NCI-H128 (cell line): Measurements from ENCODE around the gene MYO9A.
"Not testable (repeated sequence)": the region's sequence is repeated elsewhere in the genome, so short reads cannot be mapped to it uniquely, and the experiment has no call there.

Source experiments
- DNase-seq: peaks from one replicate; lab custom pipeline; 2025; ENCODE audit not compliant: unreplicated experiment; lab: John Stamatoyannopoulos, UW

MYO9A gene

DNA sequence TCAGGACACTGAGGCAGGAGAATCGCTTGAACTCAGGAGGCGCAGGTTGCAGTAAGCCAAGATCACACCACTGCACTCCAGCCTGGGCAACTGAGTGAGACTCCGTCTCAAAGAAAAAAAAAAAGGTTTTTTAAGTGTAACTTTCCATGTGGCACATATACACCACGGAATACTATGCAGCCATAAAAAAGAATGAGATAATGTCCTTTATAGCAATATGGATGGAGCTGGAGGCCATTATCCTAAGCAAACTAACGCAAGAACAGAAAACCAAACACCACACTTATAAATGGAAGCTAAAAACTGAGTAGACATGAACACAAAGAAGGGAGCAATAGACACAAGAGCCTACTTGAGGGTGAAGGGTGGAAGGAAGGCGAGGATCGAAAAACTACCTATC is 64.7 kb downstream of the MYO9A start:
- DNase-seq, result not testable (repeated sequence)

DNA sequence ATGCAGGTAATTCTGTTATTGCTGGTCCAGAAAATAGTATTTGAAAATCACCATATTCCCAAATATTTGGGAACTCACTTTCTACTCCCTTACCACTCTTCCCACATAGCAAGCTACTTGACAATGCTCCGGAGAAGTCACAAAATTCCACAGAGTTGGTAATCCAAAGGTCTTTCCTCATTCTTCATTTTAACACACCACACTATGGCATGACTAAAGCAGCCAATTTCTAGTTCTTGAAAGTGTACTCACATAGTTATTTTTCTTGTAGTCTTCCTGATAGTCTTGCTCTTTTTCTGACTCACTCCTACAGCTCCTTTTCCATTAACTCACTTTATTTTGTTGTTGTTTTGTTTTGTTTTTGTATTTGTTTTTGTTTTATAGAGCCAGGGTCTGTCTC is 67.2 kb downstream of the MYO9A start:
- no peak for DNase-seq

DNA sequence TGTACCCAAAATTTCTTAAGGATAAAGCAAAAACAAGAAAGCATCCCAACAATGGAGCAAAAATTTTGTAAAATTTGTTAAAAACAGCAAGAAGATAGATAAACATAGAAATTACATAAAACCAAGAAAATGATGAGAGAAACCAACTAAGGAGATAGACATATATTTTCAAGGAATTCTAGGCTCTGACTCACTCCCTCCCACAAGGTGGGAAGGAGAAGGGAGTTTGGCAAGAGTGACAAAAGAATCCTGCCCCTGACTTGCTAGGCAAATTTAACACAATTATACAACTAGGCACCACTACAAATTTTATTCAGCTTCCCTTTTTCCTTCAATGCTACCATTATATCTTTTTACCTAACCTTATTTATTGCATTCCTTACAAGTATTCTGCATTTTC is 70.9 kb downstream of the MYO9A start:
- no peak for DNase-seq

DNA sequence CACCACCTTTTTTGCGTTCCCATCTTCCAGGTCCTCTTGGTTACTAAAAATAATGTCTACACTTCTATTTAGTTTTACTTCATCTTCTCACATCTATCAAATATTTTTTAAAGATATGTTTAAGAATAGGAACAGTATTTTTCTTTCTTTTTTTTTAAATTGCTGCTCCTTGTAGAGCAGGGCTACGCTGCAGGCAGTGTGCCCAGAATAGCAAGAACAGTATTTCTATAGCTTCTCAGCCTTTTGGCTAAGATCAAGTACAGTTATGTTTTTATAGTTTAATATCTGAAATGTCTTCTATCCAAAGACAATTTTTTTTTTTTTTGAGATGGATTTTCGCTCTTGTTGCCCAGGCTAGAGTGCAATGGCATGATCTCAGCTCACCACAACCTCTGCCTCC is 73.0 kb downstream of the MYO9A start:
- no peak for DNase-seq

DNA sequence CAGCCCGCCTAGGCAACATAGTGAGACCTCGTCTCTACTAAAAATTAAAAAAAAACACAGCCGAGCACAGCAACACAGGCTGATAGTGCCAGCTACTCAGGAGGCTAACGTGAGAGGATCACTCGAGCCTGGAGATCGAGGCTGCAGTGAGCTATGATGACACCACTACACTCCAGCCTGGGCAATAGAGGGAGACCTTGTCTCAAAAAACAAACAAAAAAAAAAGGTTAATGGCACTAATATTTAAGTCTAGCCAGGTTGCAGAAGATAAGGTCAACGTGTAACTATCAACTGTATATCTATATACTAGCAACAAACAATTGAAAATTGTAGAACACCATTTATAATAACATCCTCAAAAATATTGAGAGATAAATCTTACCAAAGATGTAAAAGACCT is 75.1 kb downstream of the MYO9A start:
- no peak for DNase-seq

DNA sequence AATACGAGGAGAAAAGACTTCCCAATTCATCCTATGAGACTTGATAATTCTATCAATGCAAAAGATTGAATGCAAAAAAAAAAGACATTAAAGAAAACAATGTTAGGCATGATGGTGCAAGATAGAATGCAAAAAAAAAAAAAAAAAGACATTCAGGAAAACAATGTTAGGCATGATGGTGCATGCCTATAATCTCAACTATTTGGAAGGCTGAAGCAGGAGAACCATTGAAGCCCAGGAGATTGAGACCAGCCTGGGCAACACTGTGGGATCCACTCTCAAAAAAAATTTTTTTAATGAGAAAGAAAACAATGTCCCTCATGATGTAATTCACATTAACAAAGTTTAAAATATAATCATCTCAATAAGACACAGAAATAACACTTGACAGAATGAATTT is 75.9 kb downstream of the MYO9A start:
- no peak for DNase-seq

DNA sequence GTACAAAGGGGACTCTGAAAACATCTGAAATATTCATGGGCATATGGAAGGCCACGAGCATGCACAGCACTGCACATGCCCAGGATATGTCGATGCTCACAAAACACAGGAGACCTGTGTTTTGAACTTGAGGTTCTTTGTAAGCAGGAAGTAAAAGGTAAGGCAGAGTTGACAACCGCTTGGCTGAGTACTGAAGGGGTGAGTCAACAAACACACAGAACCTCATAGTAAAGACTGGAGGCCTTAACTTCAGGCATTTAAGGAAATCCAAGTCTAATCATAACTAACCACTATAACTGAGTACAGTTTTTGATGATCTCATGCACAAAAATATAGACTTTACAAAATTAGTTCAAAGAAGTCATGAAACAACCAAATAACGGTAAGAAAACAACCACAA is 80.6 kb downstream of the MYO9A start:
- DNase-seq, result no peak

DNA sequence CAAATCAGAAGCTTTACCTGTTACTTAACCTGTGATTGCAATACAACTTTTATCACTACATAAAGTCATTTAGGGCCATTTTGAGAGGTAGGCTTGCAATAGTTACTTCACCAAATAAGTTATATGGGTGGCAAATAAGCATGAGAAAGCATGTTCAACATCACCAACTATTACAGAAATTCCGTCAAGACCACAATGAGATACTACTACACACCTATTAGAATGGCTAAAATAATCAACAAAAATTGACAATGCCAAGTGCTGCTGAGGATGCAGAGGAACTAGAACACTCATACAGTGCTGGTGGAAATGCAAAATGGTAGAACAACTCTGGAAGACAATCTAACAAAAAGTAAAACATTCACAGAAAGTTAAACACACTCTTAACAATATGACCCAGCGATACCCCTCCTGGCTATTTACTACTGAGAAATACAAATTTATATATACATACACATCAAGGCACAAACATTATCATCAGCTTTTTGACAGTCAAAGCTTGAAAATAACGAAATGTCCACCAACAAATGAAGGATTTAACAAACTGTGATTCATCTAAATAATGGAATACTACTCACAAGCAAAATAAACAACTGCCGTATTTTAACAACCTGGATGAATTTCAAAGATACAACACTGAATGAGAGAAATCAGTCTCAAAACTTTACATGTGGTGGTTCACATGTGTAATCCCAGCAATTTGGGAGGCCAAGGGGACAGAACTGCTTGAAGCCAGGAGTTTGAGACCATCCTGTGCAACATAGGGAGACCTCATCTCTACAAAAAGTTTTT is 82.9 kb downstream of the MYO9A start:
- DNase-seq, result no peak

DNA sequence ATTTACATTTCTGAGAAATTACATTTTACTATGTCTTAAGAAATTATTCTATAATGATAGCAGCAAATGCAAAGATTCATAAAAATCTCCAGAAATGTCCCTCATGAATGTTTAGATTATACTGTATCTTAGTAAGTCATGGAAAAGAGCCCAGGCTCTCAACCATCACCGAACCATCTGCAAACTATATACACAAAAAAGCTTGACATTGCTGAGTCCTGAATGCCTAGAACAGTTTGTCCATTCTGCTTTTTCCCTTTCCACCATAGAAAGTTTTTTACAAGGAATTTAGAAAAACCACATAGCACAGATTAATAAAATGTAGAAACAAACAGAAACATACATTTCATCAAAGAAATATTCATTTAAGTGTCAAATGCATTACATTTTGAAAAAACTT is 83.6 kb downstream of the MYO9A start:
- no peak for DNase-seq

DNA sequence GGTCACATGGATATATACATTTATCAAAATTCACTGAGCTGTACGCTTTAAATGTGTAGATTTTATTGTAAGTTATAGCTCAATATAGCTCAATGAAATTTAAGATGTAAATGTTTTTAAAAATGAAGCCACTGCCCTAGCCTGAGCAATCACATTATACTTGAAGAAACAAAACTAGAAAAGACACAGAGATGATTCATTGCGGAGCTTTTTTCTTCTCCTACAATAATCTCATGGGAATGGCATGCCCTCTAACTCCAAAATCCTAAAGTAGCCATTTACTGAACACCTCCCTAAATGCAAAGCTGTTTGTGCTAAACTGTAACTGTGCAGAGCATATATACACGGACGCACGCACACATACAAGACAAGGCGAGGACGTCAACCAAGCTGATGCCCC is 84.2 kb downstream of the MYO9A start:
- DNase-seq, result no peak

DNA sequence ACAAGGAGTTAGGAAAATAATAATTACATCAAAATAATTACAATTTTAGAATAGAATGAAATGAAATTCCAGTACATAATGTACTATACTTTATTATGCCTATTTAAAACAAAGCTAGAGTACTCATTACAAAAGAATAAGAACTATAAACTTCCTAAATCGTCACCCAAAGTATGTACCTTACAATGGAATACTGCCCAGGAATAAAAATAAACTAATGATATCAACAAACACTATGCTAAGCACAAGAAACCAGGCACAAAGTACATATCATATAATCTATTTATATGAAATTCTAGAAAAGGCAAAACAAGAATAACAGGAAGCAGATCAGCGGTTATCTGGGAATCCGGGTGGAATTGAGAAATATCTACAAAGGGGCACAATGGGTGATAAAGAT is 84.7 kb downstream of the MYO9A start:
- DNase-seq, result no peak

DNA sequence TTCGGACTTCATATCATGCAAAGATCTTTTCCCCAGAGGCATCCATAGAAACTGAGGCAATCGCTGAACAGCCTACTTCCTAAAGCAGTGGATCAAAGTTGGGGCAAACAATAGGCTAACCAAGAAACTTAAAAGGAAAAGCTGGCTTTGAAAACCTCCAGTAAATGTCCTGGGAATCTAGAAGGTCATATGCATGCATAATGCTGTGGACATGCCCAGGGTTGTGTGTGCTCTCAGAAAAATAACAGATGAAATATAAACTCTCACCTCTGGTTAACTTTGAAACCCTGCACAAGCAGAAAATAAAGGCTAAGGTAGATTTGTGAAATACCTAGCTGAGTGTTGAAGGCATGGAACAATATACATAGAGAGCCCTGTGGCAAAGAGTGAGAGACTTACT is 96.3 kb downstream of the MYO9A start:
- DNase-seq, result no peak

DNA sequence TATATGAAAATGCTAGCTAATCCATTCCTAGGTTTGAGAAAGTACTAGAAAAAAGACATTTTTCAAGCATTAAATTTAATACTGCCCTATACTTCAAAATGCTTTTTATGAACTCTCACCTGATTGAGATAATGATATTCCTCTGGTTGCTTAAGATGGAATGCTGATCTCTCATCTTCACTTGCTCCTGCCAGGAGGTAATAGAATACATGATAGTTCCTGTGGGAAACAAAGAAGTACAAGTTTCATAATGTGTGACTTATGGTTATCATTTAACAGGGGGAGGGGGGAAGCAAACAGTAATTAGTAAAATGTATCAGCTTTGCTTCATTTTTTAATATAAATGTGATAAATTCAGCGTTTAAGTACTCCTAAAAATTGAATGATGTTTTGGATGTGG is 97.2 kb downstream of the MYO9A start:
- DNase-seq, result no peak

DNA sequence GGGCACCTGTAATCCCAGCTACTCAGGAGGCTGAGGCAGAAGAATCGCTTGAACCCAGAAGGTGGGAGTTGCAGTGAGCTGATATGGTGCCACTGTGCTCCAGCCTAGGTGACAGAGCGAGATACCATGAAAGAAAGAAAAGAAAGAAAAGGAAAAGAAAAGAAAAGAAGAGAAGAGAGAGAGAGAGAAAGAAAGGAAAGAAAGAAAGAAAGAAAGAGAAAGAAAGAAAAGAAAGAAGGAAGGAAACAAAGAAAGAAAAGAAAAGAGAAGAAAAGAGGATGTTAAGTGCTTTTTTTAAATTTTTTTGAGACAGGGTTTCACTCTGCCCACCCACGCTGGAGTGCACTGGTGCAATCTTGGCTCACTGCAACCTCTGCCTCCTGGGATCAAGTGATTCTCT is 103.4 kb downstream of the MYO9A start:
- not testable (repeated sequence) for DNase-seq

DNA sequence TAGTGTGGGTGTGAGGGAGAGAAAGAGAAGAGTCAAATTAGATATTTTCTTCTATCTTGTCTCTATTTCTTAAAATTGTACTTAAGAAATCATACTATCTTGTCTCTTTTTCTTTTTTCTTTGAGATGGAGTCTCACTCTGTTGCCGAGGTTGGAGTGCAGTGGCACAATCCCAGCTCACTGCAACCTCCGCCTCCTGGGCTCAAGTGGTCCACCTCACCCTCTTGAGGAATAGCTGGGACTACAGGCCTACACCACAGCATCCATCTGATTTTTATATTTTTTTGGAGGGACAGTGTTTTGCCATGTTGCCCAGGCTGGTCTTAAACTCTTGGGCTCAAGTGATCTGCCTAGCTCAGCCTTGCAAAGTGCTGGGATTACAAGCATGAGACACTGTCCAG is 104.2 kb downstream of the MYO9A start:
- no peak for DNase-seq

DNA sequence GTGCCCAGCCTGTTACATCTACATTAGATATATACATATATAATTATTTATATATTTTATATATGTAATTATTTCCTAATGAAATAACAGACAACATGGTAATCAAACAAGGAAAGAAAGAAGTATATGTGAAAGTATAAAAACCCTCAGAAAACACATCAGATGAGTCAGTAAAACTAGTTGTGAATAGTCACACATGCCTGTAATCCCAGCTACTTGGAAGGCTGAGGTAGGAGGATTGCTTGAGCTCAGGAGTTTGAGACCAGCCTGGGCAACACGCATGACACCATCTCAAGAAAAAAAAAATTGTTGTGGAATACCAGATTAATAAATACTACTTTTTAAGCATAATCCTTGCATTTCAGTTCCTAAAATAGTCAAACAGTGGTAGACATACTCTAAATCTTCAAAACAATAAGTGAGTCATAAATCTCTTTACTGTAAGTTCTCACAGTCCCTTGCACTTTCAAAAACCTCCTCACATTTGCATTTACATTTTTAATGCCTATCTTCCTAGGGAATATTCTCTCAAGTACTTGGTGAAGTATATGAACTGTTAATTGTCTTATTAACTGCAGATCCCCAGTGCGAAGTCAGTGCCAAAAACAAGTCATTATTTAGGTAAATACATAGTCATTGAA is 106.5 kb downstream of the MYO9A start:
- DNase-seq, result no peak

DNA sequence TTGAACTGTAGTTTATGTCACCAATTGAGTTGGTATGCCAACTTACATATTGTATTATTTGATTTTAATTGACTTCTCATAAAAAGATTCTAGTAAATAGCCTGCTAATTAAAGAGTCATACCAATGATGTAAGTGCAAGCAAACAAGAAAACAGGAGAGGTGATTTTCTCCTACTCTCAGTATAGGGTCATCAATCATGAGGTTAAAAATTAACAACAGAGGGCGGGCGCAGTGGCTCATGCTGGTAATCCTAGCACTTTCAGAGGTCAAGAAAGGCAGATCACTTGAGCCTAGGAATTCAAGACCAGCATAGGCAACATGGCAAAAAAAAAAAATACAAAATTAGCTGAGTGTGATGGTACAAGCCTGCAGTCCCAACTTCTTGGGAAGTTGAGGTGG is 108.7 kb downstream of the MYO9A start:
- no peak for DNase-seq

DNA sequence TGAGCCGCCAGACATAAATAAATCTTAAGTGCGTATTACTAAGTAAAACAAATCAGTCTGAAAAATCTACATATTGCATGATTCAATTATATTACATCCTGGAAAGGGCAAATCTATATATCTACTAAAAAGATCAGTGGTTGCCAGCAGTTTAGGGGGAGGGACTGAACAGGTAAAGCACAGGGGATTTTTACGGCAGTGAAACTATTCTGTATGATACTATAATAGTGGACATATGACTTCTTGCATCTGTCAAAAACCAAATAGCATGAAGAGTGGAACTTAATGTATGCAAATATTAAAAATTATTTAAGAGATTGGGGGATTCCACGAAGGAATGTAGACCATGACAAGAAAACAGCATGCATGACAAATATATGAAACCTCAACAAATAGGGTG is 111.6 kb downstream of the MYO9A start:
- no peak for DNase-seq

DNA sequence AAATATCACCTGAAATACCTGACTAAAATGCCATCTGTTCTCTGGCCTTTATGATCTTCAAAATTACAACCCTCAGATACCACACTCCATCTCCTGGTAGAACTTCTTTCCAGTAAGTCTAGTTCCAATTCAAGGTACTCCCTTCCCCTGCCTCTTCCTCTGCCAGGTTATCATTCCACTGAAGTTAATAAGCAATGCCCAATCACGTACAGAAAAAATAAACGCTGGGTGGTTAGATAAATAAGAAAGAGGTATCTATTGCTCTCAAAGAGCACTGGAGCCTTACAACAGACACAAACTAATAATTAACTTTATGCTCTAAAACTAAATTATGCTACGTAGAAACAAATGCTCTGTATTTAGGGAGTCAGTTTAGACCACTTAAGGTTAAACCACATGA is 112.5 kb downstream of the MYO9A start:
- no peak for DNase-seq

DNA sequence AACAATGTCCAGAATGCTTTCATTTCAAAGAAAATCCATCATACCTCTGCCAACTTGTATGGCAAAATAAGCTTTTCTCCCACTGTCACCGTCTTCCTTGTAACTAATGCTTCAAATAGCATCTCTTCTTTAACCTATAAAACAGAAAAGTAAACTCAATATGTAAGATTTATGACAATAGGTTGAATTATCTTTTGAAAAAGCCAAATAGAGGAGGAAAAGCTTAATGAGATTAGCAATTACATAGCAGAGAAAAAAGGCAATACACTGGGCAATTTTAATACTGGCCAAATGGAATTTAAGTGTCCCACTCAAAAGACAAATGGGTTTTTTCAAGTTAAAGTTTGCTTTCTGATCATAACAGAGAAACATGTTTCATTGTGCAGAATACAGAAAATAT is 118.1 kb downstream of the MYO9A start:
- DNase-seq, result no peak

DNA sequence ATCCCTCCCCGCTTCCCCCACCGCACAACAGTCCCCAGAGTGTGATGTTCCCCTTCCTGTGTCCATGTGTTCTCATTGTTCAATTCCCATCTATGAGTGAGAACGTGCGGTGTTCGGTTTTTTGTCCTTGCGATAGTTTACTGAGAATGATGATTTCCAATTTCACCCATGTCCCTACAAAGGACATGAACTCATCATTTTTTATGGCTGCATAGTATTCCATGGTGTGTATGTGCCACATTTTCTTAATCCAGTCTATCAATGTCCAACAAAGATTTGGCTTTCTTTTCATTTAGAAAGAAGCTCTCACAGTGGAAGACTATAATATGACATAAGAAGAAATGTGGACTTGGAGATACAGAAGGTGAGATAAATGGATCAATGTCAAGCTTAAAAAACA is 119.2 kb downstream of the MYO9A start:
- not testable (repeated sequence) for DNase-seq

DNA sequence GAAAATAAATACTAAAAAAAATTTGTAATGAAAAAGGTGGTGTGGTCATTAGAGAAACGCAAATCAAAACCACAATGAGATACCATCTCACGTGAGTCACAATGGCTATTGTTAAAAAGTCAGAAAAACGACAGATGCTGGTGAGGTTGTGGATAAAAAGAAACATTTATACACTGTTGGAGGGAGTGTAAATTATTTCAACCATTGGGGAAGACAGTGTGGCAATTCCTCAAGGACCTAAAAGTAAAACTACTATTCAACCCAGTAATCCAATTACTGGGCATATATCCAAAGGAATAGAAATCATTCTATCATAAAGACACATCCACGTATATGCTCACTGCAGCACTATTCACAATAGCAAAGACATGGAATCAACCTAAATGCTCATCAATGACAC is 120.3 kb downstream of the MYO9A start:
- DNase-seq, result no peak

DNA sequence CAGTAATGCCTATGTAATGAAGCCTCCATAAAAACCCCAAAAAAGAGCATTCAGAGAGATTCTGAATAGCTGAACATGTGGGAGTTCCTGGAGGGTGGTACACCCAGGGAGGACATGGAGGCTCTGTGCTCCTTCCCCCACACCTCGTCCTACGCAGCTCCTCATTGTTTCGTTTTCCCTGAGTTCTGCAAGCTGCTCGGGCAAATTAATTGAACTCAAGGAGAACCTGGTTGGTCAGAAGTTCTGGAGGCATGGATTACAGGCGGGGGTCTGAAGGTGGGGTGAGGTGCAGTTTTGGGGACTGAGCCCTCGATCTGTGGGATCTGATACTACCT is 142.2 kb downstream of the MYO9A start:
- no peak for DNase-seq
